ENCODE data around the gene EFEMP1. TPM values are rescaled to one million over a fixed set of nuclear protein-coding genes. Genes with fewer than 3 reads are reported as not detected.

The EFEMP1 gene
- total and polyA plus RNA-seq, 10 of the 15 experiments (the other 5 are each of a cell fraction or from before 2014, with no cell fraction given): 0.27 to 1.2 (median 0.35) TPM; not detected in 6

- no peaks in the 10 kb centered on the region for H3K36me3 ChIP-seq (ENCODE audit: control insufficient read depth in 2 of 2, insufficient read depth in 2 of 2, low read length in 1 of 2)
- H3K4me2 ChIP-seq (ENCODE audit: control insufficient read depth, insufficient read depth): no peak overlapping the region
- DNase-seq (ENCODE audit: low read depth, low spot score): no peak
- in situ Hi-C loops (cut with MboI): no loop called here
- H3K4me1 ChIP-seq (ENCODE audit: control insufficient read depth, insufficient read depth, low read length): no peaks in the 10 kb centered on the region
- no peak overlapping the region for H3K9ac ChIP-seq (ENCODE audit: control insufficient read depth, insufficient read depth, low read length)
- SMC1A ChIA-PET (ENCODE audit: uncharacterized antibody, unreplicated experiment): no interaction called here
- CTCF ChIA-PET: interaction anchor here (1.8 to 3.3 kb wide), 2 partner anchors 30 to 213 kb away, joined by 5 to 13 read pairs; no protein-coding TSS in a partner anchor
- TF ChIP-seq ZBED1 (IDR thresholded peaks at IDR 0.05; ENCODE audit: borderline replicate concordance): no peak
- TF ChIP-seq USF2 (IDR thresholded peaks at IDR 0.05; ENCODE audit: borderline replicate concordance, low read depth, low read length): no peak
- no peak for TF ChIP-seq MXI1 (IDR thresholded peaks at IDR 0.05; ENCODE audit: low read depth, low read length)
- TF ChIP-seq IRF5 (IDR thresholded peaks at IDR 0.05; ENCODE audit: borderline replicate concordance): no peak
- ATAC-seq: no peak
- 15% methylated on average over 3 of the region's 3 CpGs for WGBS (ENCODE audit: insufficient coverage, insufficient replicate concordance, low lambda C conversion rate, missing lambda C conversion rate)
- no peaks in the 10 kb centered on the region for H4K20me1 ChIP-seq (ENCODE audit: control insufficient read depth, insufficient read depth)
- no peak for FAIRE-seq
- POLR2A ChIA-PET: no interaction called here
- H3K27ac ChIP-seq (ENCODE audit: control insufficient read depth, insufficient read depth): no peak overlapping the region
- H3K79me2 ChIP-seq (ENCODE audit: control insufficient read depth, insufficient read depth, low read length): no peaks in the 10 kb centered on the region
- intact Hi-C loops (cut with micrococcal nuclease; ENCODE audit: unreplicated experiment): no loop called here
- no peak overlapping the region for H3K4me3 ChIP-seq
- BruUV-seq (replicated peaks): no TSS peak
- RAD21 ChIA-PET (ENCODE audit: unreplicated experiment): no interaction called here
- no peak overlapping the region for H2AFZ ChIP-seq (ENCODE audit: control insufficient read depth, low read depth, low read length)
- H3K9me3 ChIP-seq (replicated peaks; ENCODE audit: control insufficient read depth, insufficient read depth, low read length): no peaks in the 10 kb centered on the region
- H3K27me3 ChIP-seq (replicated peaks in 1 of 2; ENCODE audit: control insufficient read depth in 2 of 2, insufficient read depth in 2 of 2, low read length in 1 of 2): no peaks in the 10 kb centered on the region; a peak in 1 of 4 replicates
Observed at GRCh38 chr2:55931281-55931680, 7.7 kb upstream of the EFEMP1 start.

- no TSS peak for BruUV-seq (replicated peaks)
- no peak overlapping the region for H3K9ac ChIP-seq (ENCODE audit: control insufficient read depth, insufficient read depth, low read length)
- no peaks in the 10 kb centered on the region; a peak in 1 of 4 replicates for H3K27me3 ChIP-seq (replicated peaks in 1 of 2; ENCODE audit: control insufficient read depth in 2 of 2, insufficient read depth in 2 of 2, low read length in 1 of 2)
- no peaks in the 10 kb centered on the region for H3K79me2 ChIP-seq (ENCODE audit: control insufficient read depth, insufficient read depth, low read length)
- ATAC-seq: no peak
- no peaks in the 10 kb centered on the region for H3K4me1 ChIP-seq (ENCODE audit: control insufficient read depth, insufficient read depth, low read length)
- no peaks in the 10 kb centered on the region for H3K9me3 ChIP-seq (replicated peaks; ENCODE audit: control insufficient read depth, insufficient read depth, low read length)
- intact Hi-C loops (cut with micrococcal nuclease; ENCODE audit: unreplicated experiment) (no loop called here), in situ Hi-C loops (cut with MboI) (no loop called here)
- SMC1A ChIA-PET (ENCODE audit: uncharacterized antibody, unreplicated experiment): no interaction called here
- no peak overlapping the region for H3K27ac ChIP-seq (ENCODE audit: control insufficient read depth, insufficient read depth)
- RAD21 ChIA-PET (ENCODE audit: unreplicated experiment): no interaction called here
- no peak overlapping the region for H3K4me2 ChIP-seq (ENCODE audit: control insufficient read depth, insufficient read depth)
- DNase-seq (ENCODE audit: low read depth, low spot score): no peak
- POLR2A ChIA-PET: no interaction called here
- CTCF ChIA-PET: no interaction called here
- FAIRE-seq: no peak
- 54% methylated on average over 3 of the region's 3 CpGs for WGBS (ENCODE audit: insufficient coverage, insufficient replicate concordance, low lambda C conversion rate, missing lambda C conversion rate)
- H3K4me3 ChIP-seq: no peak overlapping the region
- H4K20me1 ChIP-seq (ENCODE audit: control insufficient read depth, insufficient read depth): no peaks in the 10 kb centered on the region
- no peak overlapping the region for H2AFZ ChIP-seq (ENCODE audit: control insufficient read depth, low read depth, low read length)
- H3K36me3 ChIP-seq (ENCODE audit: control insufficient read depth in 2 of 2, insufficient read depth in 2 of 2, low read length in 1 of 2): no peaks in the 10 kb centered on the region
- no peak for TF ChIP-seq ZNF207 (IDR thresholded peaks at IDR 0.05; ENCODE audit: borderline replicate concordance)
- TF ChIP-seq ZBTB11 (CRISPR knock-in tag; IDR thresholded peaks at IDR 0.05): no peak
- no peak for TF ChIP-seq FOXK2 (IDR thresholded peaks at IDR 0.05)
- TF ChIP-seq NR2F1 (conservative IDR thresholded peaks at IDR 0.05): no peak
- TF ChIP-seq DPF2 (IDR thresholded peaks at IDR 0.05): no peak
- no peak for TF ChIP-seq KDM1A (IDR thresholded peaks at IDR 0.05; ENCODE audit: borderline replicate concordance)
Observed at GRCh38 chr2:55929476-55929875, 5.9 kb upstream of the EFEMP1 start.
